Amniotic stem cell (primary cell): ENCODE measurements around the gene DNAH3.
"Not testable (repeated sequence)": the region's sequence is repeated elsewhere in the genome, so short reads cannot be mapped to it uniquely, and the experiment has no call there.

ENCODE experiments used
- DNase-seq: peaks from one replicate; lab custom pipeline; 2025; lab: John Stamatoyannopoulos, UW

Gene DNAH3

DNA sequence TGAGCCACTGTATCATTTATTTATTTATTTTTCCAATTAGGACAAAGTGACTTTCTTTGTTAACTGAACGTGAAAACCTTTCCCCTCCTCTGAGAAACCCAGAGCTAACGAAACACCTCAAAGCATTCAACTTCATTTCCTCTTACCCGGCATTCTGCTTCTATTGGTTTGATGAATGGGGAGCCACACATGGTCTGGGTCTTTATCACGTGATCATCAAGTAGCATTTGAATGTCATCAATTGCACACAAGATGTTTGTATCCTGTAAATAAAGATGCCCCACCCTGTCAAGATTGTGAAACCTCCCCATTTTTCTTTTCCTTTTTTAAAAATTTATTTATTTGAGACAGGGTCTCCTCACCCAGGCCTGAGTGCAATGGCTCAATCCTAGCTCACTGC, 80.1 kb downstream of the DNAH3 start:
- DNase-seq: no peak

DNA sequence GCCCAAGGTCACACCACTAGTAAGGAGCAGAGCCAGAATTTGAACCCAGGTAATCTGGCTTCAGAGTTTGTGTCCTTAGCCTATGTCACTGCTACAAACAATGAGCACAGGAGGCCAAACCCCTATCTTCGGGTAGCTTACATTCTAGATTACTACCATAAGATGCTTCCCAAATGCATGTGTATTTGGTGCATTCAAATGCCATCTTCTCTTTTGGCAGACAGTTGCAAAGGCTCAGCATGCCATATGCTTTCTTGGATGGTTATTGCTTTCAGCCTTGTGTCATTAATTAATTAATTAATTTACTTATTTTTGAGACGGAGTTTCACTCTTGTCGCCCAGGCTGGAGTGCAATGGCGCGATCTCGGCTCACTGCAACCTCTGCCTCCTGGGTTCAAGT, 80.7 kb downstream of the DNAH3 start:
- no peak for DNase-seq

DNA sequence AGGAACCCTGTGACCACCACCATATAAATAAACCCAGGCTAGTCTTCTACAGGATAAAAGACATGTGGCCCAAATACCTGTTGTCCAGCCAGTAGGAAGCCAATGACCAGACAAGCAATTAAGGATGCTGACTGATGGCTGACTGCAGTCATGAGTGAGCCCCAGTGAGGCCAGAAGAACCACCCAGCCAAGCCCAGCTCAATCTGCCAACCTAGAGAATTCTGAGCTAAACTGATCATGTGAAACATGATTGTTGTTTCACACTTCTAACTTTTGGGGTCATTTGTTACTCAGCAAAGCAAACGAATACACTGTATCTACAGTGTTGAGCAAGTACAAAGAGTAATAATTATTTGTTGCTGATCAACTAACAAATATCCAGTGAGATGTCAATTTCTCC, 86.4 kb downstream of the DNAH3 start:
- no peak for DNase-seq

DNA sequence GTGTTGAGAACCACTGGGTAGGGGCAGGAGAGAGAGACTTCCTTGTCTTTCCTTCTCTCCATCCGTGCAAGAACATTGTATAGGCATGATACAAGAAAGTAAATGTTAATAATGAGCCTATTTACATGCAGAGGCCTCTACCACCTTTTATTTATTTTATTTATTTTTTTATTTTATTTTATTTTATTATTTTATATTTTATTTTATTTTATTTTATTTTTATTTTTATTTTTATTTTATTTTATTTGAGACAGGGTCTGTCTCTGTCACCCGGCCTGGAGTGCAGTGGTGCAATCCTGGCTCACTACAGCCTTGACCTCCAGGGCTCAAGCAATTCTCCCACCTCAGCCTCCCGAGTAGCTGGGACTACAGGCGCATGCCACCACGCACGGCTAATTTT, 87.3 kb downstream of the DNAH3 start:
- not testable (repeated sequence) for DNase-seq

DNA sequence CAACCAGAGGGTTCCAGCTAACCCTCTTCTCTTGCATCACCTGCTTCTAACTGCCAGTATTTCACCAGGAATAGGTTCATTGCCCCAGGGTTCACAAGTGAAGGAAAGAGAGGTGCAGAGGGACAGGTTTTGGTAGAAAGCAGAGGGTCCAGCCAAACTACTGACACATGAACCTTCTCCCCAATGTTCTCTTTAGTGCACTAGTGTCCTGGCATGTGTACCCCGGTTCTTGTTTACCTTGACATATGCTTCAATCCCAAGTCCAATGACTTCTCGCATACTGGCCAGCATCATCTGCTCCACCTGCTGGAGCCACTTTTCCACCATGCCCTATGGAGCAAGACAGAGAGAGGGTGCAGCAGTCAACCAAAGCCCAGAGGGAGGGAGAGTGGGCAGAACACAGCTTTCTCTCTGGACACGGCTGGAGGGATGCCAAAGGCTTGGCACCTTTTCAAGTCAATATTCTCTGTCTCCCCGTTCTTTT, 90.6 kb downstream of the DNAH3 start:
- DNase-seq: no peak

DNA sequence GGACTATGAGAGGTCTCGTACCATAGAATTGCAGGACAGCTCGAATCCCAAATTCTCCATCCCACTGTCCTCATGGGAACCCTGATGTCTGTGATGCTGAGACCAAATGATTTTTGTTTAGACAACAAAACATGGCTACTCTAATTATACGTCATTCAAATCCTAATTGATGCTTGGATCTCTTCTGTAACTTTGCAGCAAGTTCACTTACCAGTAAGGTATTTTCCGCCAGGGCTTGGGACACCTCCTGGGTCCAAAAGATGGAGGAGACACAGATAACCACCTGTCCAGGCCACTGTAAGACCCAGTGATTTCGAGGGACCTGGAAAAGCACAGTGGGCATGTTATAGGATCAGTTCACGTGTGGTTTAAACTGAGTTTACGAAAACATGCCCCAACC, 92.8 kb downstream of the DNAH3 start:
- no peak for DNase-seq

DNA sequence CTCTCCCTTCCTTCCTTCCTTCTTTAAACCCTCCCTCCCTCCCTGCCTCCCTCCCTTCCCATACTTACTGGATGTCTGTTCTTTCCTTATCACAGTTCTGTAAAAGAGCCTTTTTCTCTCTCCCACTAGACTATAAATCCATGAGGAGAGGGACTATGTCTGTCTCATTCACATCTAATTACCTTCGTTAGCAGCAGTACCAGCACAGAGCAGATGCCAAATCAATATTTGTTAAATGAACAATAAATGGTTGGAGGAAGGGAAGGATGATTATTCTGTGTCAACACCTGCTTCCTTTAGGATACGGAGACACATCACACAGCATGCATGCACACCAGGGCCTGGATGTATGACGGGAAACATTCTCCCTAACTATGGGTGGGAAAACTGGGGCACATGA, 94.2 kb downstream of the DNAH3 start:
- DNase-seq: no peak

DNA sequence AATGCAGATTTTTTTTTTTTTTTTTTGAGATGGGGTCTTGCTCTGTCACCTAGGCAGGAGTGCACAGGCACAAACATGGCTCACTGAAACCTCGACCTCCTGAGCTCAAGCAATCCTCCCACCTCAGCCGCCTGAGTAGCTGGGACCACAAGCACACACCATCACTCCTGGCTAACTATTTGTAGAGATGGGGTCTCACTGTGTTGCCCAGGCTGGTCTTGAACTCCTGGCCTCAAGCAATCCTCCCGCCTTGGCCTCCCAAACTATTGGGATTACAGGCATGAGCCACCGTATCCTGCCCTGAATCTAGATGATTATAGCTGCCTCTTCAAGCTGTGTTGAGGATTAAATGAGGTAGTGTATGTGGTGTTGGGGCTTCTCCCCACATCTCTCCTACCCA, 94.9 kb downstream of the DNAH3 start:
- not testable (repeated sequence) for DNase-seq

DNA sequence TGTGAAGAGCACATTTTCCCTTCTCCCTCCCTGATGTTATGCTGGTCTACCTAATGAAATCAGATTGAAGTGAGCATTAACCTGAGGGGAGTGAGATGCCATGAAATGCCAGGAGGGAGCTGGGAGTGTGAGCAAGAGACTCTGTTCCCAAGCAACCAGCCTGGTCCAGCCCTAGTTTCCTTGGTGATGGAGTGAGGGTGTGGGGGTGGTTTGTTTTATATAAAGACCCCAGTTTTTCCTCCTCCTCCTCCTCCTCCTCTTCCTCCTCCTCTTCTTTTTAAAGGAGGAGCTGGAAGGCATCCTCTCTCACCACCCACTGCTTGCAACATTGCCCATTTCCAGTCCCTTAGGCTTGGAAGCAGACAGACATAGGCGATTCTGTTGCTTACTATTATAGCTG, 97.1 kb downstream of the DNAH3 start:
- DNase-seq: no peak

DNA sequence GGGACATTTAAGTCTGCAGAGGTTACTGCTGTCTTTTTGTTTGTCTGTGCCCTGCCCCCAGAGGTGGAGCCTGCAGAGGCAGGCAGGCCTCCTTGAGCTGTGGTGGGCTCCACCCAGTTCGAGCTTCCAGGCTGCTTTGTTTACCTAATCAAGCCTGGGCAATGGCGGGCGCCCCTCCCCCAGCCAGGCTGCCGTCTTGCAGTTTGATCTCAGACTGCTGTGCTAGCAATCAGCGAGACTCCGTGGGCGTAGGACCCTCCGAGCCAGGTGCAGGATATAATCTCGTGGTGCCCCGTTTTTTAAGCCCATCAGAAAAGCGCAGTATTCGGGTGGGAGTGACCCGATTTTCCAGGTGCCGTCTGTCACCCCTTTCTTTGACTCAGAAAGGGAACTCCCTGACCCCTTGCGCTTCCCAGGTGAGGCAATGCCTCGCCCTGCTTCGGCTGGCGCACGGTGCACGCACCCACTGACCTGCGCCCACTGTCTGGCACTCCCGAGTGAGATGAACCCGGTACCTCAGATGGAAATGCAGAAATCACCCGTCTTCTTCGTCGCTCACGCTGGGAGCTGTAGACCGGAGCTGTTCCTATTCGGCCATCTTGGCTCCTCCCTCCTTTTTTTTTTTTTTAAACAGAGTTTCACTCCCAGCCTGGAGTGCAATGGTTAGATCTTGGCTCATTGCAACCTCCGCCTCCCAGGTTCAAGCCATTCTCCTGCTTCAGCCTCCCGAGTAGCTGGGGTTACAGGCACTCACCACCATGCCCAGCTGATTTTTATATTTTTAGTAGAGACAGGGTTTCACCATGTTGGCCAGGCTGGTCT, 102.3 kb downstream of the DNAH3 start:
- not testable (repeated sequence) for DNase-seq

DNA sequence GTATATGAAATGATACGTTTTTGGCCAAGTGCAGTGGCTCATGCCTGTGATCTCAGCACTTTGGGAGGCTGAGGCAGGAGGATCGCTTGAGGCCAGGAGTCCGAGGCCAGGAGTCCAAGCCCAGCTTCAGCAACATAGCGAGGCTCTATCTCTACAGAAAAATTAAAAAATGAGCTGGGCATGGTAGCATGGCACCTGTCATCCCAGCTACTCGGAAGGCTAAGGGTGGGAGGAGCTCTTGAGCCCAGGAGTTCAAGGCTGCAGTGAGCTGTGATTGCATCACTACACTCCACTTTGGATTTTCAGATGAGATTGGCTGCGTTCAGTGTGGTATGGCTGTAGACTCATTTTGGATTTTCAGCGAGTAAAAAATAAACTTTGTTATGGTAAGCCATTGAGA, 112.4 kb downstream of the DNAH3 start:
- DNase-seq: no peak

DNA sequence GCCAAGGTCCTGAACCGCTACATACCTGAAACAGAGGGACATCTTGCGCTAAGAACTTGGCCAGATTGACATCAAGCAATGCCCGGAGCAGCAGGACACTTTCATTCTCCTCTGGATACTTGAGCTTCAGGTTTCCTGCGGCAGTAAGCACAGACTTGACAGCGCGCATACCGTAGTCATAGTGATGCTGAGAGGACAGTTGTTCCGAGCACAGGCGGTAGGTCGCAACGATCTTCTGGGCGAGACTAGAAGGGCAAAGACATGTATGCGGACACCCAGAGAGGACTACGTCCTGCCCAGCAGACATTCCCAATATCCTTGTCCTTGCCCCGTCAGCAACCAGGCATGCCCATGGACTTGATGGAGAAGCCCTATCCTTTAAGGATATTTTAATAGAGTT, 112.9 kb downstream of the DNAH3 start:
- no peak for DNase-seq

DNA sequence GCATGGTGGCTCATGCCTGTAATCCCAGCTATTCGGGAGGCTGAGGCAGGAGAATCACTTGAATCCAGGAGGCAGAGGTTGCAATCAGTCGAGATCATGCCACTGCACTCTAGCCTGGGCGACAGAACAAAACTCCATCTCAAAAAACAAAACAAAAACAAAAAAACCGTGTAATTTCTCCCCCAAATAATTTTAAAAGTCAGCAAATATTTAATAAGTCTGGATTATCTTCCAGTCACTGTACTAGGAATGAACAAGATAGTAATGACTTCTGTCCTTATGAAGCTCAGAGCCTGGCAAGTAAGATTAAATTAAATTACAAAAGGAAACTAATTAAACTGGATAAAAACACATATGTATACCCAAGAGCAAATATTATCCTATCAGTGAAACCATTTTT, 113.5 kb downstream of the DNAH3 start:
- no peak for DNase-seq

DNA sequence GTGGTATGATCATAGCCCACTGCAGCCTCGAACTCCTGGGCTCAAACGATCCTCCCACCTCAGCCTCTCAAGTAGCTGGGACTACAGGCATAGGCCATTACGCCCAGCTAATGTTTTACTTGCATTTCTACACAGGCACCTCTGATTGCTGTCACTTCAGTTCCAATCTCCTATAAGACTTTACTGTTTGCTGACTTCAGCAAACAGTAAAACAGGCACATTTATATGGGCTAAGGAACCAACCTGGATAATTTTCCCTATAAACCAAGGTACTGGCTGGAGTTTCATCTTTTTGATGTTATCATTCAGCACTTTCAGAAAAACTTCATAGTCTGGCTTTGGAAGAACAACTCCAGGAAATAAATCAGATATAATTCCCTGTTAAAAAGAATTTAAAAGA, 114.2 kb downstream of the DNAH3 start:
- no peak for DNase-seq

DNA sequence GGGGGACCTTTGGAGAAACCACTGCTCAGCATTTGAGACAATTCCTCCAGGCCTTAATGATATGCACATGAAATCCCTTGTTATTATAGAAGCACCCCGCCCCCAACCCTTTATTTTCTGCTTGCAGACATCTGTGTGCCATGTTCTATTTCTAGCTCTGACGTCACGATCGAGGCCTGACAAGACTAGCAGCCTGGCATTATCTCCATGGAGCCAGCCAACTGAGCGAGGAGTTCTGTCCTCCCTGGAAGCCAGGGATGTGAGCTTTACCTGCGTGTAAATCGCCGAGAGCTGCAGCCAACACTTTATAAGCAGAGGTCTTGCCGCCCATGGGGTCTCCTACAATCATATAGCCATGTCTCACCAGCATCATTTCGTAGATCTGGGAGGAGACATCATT, 116.9 kb downstream of the DNAH3 start:
- no peak for DNase-seq

DNA sequence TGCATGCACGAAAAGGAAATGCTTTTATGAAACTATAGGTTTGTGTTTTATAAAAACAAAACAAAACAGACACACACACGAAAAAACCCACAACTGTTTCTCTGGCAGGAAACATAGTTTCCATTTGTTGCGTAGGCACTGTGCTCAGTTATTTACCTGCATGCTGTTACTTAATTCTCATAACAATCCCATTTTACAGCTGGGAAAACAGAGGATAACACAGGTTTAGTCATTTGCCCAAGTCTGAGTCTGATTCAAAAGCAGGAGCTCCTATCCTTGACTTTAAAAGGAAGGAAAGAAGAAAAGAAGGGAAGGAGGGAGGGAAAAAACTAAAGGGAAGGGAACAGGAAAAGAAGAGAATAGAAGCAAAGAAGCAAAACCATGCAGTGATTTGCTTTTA, 117.4 kb downstream of the DNAH3 start:
- no peak for DNase-seq

DNA sequence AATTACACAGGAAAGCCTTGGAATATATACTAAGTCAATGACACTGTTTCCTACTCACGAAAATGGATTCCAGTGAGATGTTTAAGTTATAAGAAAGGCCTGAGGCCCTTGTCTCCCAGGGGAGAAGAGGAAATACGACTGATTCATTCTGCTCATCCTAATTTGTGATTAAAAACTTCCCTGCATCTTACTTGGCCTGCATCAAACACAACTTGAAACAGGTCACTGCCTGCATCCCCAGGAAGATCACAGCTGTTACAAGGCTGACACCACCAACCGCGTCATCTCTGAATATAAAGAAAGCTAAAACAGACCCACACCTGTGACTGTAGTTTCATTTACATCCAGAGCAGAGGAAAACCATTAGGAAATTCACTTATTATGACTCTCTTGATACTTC, 121.9 kb downstream of the DNAH3 start:
- no peak for DNase-seq

DNA sequence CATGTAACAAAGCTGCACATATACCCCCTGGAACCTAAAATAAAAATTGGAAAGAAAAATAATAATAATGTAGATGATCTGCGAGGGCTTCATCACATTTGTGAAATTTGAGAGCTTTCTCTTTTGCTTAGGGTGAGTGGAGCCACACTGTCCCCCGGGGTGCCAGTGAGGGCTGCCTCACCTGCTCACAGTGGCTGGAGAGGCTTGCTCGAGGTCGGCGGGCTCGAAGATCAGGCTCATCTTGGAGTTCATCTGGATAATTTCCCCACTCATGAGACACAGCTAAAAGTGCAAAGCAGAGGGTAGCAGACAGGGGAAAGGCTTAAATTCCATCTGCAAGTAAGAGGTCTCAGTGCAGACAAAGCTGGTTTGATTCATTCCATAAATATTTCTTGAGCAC, 123.8 kb downstream of the DNAH3 start:
- no peak for DNase-seq

DNA sequence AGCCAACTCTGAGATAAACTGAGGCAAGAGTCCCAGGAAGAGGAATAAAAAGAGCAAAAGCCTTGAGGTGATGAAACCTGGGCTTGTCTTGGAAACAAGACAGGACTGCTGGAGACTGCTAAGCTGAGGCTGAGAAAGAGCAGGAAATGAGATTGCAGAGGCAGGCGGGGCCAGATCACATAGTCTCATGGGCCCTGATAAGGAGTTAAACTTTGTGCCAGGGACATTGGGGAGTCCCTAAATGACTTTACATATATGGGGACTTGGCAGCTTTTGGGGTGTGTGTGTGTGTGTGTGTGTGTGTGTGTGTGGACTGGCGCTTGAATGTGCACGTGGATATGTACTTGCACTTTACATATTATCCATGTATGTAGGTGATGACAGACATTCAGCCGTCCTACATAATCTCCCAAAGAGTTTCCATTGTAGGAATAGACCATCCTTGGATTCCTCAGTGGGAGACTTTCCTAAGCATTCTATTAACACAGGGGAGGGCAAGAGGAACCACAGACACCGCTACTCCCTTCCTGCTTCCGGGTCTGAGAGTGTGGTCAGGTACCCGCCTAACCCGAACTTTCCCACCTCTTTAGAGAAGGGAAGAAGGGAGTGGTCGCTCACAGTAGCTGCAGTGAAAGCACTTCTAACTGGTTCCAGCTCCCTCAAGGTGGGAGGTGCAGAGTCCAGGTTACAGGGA, 127.0 kb downstream of the DNAH3 start:
- DNase-seq: no peak

DNA sequence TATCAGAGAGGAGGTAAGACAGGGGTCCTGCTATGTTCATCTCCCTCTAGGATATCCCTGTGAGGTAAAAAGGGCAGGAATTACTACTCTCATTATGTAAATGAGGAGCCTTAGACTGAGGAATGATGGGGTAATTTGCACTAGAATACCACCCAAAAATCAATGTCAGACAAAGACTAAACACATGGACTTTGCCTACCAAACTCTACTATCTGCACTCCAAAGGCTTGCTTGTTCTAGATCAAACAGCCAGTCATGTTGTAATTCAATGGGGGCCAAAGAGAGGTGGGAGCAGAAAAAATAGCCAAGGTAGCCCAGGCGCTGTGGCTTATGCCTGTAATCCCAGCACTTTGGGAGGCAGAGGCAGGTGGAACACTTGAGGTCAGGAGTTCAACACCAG, 129.3 kb downstream of the DNAH3 start:
- DNase-seq: no peak

DNA sequence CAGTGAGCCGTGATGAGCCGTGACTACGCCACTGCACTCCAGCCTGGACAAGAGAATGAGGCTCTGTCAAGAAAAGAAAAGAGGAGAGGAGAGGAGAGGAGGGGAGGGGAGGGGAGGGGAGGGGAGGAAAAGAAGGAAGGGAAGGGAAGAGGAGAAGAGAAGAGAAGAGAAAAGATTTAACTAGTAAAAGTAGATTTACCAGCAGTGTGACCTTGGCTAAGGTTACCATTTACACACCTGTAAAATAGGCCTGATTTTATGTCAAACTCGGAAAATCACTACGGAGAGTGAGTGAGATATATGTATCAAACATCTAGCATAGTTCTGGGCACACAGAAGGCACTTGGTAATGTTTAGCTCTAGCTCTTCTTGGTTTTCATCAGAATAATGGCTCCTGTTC, 140.8 kb downstream of the DNAH3 start:
- DNase-seq: no peak

DNA sequence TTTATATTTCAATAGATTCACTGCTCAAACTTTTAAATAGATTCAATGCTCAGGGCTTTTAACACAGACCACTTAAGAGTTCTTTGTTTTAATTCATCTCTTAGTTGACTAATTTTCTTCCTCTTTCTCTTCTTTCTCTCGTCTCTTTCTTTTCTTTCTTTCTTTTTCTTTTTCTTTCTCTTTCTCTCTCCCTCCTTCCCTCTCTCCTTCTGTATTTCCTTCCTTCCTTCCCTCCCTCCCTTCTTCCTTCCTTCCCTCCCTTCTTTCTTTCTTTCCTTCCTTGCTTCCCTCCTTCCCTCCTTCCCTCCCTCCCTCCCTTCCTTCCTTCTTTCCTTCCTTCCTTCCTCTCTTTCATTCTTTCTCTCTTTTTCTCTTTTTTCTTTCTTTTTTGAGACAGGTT, 145.6 kb downstream of the DNAH3 start:
- DNase-seq: no peak

DNA sequence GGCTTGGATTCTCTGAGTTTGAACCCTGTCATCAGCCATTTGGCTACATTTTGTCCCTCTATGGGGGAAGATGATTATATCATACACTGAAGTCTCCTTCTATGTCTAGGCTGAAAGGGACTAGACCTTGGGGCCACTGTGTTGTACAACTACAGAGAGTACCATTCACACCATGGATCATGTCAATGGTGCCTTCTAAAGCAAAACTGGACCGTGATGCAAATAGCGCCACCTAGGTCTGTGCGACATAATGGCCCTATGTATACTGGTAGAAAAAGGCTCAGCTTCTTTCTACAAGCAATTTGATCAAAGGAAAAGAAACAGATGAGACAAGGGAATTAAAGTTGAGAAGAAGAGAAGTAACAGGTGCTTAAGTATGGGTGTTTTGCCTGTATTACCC, 149.4 kb downstream of the DNAH3 start:
- no peak for DNase-seq

DNA sequence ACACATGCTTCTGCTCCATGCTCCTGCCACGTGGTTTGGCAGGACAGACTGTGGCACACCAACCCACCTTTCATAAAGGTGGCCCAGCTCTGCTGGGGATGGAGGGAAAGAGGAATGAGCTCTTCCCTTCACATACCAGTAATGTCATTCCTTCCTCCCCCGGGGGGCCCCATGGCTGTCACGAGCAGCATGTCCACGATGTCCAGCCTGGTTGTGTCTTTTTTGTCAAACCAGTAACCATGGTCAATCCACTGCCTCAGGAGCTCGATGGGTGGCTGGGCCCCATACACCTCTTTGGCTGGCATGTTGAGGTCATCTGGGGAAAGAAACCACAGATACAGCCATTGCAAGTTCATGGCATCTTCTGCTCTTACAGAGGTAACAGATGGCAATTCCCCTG, 153.5 kb downstream of the DNAH3 start:
- DNase-seq: no peak
